NK-92 (cell line): ENCODE measurements around the gene M1AP.
A peak's percentile ranks its signal among the peaks of the same experiment; 100 is the strongest.

Source experiments
- DNase-seq: peaks from one replicate; lab custom pipeline; 2025; ENCODE audit not compliant: unreplicated experiment; lab: John Stamatoyannopoulos, UW

M1AP gene

DNA sequence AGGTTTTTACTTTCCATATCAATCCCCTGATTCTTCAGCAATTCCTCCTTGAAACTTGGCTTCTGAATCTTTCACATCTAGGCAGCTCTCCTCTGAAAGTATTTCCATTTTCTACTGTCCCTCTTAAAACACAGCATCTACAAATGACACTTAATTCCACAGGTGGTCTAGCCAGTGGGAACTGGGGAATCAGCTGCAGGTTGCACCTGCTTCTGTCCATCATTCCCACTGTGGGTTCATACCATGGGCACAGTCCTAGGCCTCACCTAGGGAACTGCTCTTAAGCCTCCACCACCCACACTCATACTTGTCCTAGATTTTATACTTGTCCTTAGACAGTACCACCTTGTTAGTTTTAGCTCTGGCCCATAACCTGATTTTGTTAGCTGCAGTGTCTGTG is 96.6 kb downstream of the M1AP start:
- no peak for DNase-seq

DNA sequence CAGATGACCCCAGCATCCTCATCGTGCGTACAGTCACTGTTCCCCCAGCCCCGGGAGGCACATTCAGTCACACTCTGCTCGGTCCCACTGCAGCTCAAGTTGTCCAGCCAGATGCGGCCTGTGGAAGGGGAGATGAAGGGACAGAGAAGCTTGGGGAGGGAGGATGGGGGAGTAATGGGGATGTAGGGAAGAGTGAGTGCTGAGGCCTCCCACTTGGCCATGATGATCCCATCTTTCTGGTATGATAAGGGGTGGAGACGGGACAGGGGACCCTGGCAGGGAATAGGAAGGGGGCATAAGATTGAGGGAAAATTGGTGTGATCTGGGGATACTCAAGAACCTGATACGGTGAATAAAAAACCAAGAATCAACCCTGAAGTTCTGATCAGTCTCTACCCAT is 97.9 kb downstream of the M1AP start:
- no peak for DNase-seq

DNA sequence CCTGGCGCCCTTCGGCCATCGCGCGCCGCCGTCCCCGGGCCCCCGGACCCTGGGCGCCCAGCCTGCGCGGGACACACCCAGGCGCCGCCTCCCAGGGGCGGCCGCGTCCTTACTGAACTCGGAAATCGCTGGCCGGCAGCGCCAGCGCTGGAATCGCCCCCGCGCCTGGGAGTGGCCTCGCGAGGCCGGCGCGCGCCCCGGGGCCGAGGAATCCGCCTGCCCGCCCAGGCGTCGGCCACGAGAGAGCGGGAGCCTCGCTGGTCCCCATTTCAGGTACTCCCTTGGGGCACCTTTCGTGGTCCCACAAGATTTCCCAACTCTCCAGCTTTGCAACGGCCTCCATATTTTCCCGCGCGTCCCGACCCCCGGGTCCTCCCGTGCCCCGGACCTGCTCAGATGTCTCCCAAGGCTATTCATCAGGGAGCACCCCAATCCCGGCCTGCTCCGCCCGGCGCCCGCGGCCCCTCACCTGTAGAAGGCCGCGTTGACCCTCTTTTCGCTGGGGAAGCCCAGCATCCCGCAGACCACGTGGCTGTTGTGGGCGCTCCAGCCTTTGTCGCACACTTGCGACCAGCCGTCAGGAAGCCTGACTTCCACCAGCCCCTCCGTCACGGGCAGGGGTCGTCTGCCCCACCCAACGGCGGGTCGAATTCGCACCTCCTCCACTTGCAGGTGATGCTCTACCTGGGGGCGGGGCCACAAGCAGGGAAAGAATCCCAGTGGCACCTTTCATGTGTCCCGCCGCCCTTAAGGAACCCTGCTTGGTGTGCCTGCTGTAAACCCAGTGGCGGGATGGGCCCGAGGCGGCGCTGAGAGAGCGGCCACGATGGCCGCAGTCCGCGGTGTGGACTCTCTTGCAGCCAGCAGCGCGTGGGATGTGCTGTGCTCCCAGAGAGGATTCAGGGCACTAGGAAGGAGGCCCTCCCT is 99.0 kb downstream of the M1AP start:
- DNase-seq: no peak

DNA sequence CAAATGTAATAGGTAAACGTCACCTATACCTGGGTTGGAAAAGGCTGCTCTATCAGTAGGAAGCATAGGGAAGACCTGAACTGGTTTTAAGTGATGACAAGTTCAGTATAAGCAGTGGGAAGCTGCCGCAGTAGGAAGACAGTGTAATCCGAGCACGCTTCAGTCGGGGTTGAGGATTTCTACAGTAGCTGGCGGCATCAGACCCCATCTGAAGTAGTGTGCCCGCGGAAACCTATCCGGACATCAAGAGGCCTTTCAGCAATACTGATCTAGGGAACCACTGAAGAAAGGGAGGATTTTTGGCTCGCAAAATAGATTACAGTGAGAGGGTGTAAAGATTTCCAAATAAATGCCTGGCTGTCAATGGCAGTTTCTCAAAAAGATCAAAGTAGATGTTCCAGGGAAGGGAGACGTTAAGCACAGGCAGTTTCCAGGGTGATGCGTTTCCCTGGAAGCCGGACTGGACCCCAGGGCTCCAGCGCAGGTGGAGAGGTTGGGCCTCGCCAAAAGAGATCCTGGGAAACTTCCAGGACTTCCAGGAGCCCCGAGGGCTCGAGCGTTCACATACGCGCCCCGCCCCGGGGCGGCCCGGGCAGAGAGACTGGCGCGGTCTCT is 99.7 kb downstream of the M1AP start:
- no peak for DNase-seq

DNA sequence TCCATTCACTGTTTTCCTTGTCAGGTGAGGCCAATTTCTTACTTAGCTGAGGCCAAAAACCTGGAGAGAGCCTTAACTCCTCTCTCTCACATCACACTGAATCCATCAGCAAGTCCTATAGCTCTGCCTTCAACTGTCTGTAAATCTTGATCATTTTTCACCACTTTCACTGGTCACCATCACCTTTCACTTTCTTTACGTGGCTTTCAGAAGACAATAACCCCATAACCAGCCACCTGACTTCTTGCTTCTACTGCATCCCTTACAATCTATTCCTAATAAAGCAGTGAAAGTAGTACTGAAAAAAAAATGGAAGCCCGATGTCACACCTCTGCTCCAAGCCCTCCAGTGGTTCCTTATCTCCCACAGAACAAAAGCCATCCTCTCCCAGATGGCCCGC is 102.1 kb downstream of the M1AP start:
- no peak for DNase-seq

DNA sequence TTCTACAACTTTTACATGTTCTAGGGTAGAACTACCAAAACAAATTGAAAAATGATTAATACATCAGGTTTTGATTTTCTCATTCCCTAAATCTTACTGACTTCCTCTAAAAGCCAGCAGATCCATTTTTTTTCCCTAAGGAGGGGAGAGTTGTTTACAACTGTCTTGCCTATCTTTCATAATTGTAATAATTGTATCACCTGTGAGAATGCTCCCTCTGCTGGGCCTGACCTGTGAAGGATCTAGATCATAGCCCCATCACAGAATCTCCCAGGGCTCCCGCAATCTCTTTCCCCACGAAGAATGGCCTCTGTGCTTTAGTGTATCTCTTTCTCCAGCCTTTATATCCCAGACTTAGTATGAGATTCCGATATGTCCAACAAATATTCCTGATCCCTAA is 103.5 kb downstream of the M1AP start:
- no peak for DNase-seq

DNA sequence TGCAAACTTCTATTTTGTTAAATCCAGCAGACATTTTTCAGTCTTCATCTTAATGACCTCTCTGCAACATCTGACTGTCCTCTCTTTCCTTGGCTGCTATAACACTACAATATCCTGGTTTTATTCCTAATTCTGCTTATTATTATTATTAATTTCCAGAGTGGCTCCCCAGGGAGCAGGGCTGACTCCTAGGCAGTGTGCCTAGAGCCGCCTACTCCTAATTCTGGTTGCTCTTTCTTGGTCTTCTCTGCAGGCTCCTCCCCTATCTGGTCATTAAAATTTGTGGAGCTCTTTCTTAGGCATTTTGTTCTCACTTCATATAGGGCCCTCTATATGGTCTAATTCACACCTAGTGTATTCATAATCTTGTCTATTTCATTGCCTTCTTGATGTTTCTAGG is 105.2 kb downstream of the M1AP start:
- no peak for DNase-seq

DNA sequence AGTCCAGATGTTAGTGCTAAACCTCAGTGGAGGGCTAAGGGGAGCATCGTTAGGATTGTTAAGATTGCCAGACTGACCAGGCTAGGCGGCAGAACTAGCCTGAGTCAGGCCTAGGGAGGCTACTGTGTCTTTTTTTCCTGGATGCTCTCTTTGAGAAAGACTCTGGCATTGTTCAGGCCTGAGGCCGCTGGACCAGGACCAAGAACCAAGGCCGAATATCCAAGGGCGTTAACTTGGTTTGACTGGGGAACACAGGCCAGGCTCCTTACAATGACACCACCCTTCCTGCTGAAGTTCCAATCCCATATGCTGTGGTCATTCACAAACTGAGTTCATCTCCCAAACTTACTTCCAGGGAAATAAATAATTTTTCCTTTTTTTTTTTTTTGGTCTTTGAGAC is 107.8 kb downstream of the M1AP start:
- DNase-seq: no peak

DNA sequence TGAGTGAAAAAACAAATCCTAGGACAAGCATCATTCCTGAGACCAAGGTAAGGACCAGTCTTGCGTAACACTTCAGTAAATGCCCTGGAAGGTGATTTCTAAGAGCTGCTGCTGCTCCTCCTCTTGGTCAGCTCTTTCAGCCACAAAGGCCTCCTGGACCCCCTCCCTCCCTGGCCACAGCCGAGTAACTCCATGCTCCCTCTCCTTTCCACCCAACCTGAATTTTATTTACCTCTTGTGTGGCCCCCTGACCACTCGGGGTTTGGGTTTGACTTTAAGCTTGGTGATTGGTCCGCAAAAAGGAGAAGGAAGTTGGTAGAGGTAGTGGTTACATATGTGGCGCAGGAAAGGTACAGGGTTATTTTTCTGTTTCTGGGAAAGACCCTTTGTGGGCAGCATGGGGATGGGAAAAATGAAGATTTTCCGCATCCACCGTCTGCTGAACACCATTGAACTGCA is 109.2 kb downstream of the M1AP start:
- DNase-seq: no peak

DNA sequence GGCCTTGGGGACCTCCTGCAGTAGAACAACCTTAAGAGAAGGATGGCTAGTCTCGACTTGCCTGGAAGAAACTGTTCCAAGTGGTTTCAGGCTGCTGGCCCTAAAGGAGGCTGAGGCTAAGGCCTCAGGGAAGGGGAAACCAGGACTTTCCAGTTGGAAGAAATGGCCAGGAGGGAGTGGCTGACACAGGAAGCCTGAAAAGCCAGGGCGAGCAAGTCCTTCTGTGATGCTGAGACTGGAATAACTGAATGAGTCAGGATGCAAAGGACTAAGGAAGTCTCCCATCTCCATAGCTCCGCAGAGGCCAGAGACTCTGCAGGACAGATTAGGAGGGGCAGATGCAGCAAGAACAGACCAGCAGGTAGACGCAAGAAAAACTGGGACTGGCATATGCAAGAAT is 111.0 kb downstream of the M1AP start:
- DNase-seq: no peak

DNA sequence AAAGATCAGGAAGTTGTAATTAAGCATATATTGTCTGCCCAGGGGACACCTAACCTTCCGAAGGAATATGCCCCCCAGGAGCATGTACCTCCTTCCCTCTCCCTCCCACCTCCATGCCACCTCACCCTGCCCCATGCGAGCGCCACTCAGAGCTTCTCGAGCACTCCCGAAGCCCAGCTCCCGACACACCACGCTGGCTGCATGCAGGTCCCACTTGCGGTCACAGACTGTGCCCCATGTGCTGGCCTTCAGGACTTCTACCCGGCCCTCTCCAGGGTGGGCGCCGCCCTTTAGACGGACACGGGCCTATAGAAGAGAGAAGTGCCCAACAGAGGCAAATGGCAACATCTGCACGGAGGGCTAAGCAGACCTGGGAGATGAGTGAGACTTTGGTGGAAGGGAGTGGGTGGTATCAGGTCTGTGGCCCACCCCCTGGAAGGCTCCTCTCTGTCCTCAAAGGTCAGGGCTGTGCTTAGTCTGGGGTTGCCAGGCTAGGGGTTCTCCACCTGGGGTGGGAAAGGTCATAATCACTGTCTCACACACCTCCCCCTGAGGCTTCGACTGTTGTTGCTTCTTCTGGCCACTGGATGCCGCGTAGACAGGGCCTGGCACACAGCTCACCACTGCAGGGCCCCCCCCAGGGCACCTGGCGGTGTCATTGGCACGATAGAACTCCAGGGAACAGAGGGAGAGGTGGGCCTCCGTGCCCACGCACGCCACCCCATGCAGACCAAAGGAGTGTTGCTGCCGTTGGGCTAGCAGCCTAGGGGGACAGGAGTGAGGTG is 111.8 kb downstream of the M1AP start:
- no peak for DNase-seq

DNA sequence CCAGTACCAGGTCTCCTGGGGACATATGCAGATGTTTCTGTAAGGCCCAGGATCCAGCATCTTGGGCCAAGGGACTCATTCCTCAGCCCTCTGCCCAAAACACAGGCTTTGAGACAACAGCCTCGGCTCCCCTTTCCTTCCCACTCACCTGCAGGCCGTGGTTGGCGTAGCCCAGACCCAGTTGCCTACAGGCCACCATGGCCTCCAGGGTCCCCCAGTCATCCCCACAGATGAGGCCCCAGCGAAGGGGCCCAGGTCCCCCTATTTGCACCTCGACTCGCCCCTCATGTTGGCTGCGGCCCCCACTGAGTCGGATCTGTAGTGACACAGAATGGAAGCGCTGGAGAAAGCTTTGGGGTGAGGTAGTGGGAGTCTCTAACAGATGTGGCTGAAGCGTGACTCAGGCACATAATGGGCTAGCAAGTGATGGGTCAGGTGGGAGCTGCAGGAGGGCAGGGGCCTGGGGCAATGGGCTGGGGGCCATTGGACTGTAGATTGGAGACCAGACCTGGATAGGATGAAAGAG is 112.6 kb downstream of the M1AP start:
- no peak for DNase-seq

DNA sequence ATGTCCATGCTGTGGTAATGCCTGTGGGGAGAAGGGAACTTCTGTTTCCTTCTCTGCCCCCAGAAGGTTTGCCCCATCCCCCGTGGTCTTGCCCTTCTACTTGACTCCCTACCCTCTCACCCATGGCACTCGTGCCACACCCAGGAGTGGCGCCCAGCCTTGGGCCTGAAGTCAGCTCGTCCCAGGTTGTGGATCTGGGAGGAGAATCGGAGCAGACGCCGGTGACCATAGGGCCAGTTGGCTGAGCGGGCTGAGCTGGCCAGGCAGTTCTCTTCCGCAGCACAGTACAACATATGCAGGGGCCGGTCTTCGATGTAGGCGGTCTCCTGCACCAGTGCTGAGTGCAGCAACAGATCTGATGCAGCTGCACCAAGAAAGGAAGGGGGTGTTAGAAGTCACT is 113.7 kb downstream of the M1AP start:
- no peak for DNase-seq

DNA sequence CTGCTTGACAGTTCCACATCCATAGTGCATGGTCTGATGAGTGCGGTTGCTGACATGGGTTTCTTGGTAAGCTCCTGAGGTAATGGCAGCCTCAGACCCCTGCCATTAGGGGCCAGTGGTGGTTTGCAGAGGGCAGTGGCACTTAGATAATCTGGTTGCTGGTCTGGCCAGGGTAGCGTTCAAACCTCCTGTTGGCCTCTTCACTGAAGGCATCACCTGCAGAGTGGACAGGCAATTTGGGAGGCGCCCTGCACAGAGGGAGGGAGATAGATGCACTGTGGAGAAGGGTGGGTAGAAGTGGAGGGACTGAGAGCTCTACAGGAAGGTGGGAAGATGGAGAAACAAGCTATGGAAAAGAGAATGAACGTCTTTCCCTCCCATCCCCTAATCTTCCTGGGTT is 114.7 kb downstream of the M1AP start:
- DNase-seq: no peak

DNA sequence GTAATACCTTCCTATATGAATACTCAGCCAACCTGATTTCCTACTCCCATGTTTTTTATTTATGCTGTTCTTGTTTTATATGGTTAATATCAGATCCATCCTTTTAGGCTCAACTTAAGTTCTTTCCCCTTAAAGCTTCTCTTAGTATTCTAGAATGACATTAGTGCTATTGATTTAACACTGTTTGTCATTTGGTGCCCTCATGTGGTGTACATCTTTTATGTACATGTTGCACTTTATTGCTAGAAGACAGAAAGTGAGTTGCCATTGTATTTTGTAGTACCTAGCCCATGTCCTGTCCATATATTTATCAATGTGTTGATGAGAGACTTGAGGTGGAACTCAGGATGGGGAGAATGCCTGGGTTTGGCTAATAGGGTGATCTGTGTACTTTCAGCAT is 115.9 kb downstream of the M1AP start:
- no peak for DNase-seq

DNA sequence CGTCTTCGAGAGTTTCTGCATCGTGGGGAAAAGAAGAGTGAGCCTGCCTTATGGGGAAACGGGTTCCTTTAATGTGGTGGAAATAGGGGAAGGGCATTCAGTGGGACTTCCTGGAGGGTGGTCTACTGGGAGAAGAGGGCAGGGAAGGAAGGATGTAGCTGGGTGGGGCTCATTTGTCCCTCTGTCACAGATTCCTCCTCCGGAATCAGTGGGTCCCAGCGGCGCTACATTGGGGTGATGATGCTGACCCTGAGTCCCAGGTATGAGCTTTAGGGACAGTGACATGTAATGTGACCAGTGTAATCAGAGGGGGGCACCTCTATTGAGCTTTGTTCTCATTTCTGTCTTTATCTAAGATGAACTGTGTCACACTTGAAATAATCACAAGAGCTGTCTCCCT is 116.5 kb downstream of the M1AP start:
- no peak for DNase-seq

DNA sequence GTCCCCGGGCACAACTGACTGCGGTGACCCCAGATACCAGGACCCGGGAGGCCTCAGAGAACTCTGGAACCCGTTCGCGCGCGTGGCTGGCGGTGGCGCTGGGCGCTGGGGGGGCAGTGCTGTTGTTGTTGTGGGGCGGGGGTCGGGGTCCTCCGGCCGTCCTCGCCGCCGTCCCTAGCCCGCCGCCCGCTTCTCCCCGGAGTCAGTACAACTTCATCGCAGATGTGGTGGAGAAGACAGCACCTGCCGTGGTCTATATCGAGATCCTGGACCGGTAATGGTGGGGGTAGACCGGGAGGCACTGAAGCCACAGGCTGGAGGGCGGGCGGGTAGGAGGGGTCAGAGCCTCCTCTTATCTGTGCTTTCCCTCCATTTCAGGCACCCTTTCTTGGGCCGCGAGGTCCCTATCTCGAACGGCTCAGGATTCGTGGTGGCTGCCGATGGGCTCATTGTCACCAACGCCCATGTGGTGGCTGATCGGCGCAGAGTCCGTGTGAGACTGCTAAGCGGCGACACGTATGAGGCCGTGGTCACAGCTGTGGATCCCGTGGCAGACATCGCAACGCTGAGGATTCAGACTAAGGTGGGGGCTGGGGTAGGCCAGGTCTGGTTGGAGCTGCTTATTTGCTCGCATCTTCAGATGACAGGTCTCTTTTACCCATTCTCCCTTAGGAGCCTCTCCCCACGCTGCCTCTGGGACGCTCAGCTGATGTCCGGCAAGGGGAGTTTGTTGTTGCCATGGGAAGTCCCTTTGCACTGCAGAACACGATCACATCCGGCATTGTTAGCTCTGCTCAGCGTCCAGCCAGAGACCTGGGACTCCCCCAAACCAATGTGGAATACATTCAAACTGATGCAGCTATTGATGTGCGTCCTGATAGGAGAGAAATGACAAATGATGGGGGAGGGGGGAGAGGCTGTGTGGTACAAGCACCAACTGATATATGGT is 117.6 kb downstream of the M1AP start:
- no peak for DNase-seq

DNA sequence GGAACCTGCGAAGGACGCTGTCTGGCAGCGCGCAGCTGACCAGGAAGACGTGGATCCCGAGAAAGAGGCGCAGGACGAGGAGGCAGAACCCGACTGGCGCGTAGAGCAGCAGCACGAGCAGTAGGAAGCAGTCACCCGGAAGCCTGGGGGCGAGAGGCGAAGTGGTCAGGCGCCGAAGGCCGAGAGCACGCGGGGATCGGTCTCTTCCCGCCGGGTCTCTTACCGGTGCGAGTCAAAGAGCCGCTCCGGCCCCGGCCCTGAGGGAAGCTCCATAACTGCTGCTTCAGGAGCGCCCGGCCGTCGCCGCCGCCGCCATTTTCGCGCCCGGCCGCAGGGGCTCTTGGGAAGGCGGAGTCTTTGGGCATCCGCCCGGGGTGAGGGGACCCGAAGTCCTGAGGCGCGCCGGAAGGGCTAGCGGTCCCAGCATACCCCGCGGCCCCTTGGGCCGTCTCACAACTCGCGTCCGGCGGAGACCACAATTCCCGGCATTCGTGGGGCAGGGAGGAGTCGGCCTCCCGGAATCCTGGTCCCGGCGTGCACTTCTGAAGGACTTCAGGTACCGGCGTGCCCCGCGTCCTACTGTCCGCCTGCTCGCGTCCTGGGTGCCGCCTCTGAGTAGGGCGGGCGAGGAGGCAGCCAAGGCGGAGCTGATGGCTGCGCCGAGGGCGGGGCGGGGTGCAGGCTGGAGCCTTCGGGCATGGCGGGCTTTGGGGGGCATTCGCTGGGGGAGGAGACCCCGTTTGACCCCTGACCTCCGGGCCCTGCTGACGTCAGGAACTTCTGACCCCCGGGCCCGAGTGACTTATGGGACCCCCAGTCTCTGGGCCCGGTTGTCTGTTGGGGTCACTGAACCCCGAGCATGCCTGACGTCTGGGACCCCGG is 118.5 kb downstream of the M1AP start, which contains the start of the genes AUP1 and HTRA2:
AUP1 (minus strand) TSS at position 350 of the 882 bp plus-strand sequence; CDS start at position 273, 77 bp downstream.
HTRA2 (plus strand) TSS at position 577 of the 882 bp plus-strand sequence; CDS start at position 651, 74 bp downstream.
- peak; percentile 17 for DNase-seq
